Progenitor cell of endocrine pancreas (in vitro differentiated cells): ENCODE data around the gene PIK3AP1. TPM values are rescaled to one million over a fixed set of nuclear protein-coding genes. Genes with fewer than 3 reads are reported as not detected.

Source experiments
- DNase-seq: peaks from one replicate; pipeline ENCODE4 v3.0.0; 2021; ENCODE audit warnings: low spot score; ENCODE audit not compliant: unreplicated experiment
- H3K27ac Mint-ChIP-seq: 2 replicates; pipeline ENCODE4 v1.8.0; 2021; ENCODE audit warnings: mild to moderate bottlenecking, moderate library complexity, mixed read lengths
- H3K27me3 Mint-ChIP-seq: 2 replicates; pipeline ENCODE4 v1.8.0; 2021; ENCODE audit warnings: mixed read lengths
- H3K36me3 Mint-ChIP-seq: 2 replicates; pipeline ENCODE4 v1.8.0; 2022; ENCODE audit warnings: mixed read lengths; ENCODE audit not compliant: insufficient read depth
- H3K4me1 Mint-ChIP-seq: 2 replicates; pipeline ENCODE4 v1.8.0; 2021; ENCODE audit warnings: low read depth, mixed read lengths
- H3K4me3 Mint-ChIP-seq: 2 replicates; pipeline ENCODE4 v1.8.0; 2021; ENCODE audit warnings: low read depth, mild to moderate bottlenecking, moderate library complexity, mixed read lengths
- H3K9me3 Mint-ChIP-seq: 2 replicates; pipeline ENCODE4 v1.8.0; 2021; ENCODE audit warnings: low read depth, mixed read lengths
- total RNA-seq: library from RNA; stranded (reverse); gene quantifications from 2 replicates; pipeline ENCODE4 v1.2.1, GENCODE V29; 2021
- TF ChIP-seq, protein P1 (sequence below): fragments of 200-600 bp; sonication (generic); IDR thresholded peaks from one replicate; pipeline ENCODE4 v1.5.0; 2021; ENCODE audit warnings: antibody characterized with exemption, mild to moderate bottlenecking; ENCODE audit not compliant: unreplicated experiment

The PIK3AP1 gene
- total RNA-seq, 1 donor from 2014 or later, result 40.0 TPM

DNA sequence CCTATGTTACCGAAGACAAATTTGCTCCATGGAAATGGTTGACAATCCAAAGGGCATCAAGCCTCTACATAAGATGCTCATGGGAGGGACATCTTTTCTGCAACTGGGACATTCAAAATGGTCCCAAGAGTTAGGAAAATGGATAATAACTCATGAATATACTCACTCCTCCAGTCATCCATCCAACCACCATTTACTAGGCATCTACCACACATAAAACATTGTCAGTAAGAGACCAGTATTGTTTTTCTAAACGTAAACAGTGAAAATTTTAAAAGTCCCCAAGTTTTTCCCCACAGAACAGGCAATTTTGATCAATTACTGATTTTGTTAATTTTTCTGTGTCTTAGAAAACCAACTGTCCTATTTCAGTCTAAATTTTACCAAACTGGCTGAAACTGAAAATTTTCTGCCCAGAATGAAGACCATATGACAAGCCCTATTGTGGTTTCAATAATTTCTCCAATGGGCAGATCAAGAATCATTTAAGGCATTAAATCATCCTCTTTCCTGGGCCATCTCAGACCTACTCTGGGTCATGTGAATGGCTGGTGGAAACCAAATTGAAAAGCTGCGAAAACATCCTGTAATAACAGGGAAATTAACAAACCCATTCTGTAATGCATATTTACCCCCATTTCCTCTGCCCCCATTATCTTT lies 24.2 kb downstream of the PIK3AP1 start:
- H3K4me1 Mint-ChIP-seq, result no peaks in the 10 kb centered on the region
- H3K4me3 Mint-ChIP-seq, result no peak overlapping the region
- H3K27ac Mint-ChIP-seq, result no peak overlapping the region
- H3K27me3 Mint-ChIP-seq, result no peaks in the 10 kb centered on the region
- H3K9me3 Mint-ChIP-seq, result no peaks in the 10 kb centered on the region
- DNase-seq, result no peak
- peaks cover 7% of the 10 kb centered on the region for H3K36me3 Mint-ChIP-seq
- TF ChIP-seq, protein P1, sequence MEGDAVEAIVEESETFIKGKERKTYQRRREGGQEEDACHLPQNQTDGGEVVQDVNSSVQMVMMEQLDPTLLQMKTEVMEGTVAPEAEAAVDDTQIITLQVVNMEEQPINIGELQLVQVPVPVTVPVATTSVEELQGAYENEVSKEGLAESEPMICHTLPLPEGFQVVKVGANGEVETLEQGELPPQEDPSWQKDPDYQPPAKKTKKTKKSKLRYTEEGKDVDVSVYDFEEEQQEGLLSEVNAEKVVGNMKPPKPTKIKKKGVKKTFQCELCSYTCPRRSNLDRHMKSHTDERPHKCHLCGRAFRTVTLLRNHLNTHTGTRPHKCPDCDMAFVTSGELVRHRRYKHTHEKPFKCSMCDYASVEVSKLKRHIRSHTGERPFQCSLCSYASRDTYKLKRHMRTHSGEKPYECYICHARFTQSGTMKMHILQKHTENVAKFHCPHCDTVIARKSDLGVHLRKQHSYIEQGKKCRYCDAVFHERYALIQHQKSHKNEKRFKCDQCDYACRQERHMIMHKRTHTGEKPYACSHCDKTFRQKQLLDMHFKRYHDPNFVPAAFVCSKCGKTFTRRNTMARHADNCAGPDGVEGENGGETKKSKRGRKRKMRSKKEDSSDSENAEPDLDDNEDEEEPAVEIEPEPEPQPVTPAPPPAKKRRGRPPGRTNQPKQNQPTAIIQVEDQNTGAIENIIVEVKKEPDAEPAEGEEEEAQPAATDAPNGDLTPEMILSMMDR, result no peak

DNA sequence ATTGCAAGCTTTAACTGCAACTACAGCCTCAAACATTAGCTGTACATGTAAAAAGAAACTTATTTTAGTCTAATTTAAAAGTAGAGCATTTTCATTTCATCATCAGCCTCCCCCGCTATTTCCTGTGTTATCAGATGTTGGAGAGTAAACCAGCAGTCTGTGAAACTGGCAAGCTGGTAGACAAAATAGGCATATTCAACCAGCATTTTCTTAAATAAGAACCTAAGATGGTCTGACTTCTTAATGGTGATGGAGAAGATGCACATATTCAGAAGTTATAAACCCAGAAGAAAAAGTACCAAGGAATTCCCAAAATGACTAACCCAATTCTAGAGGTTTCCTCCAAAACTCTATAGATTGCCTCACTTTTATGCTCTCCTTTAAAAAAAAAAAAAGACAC lies 24.9 kb downstream of the PIK3AP1 start:
- Mint-ChIP-seq H3K36me3 (peaks cover 7% of the 10 kb centered on the region), H3K4me1 (no peaks in the 10 kb centered on the region), H3K27ac (no peak overlapping the region), H3K9me3 (no peaks in the 10 kb centered on the region), H3K4me3 (no peak overlapping the region), H3K27me3 (no peaks in the 10 kb centered on the region)
- TF ChIP-seq, protein P1, result no peak
- no peak for DNase-seq

DNA sequence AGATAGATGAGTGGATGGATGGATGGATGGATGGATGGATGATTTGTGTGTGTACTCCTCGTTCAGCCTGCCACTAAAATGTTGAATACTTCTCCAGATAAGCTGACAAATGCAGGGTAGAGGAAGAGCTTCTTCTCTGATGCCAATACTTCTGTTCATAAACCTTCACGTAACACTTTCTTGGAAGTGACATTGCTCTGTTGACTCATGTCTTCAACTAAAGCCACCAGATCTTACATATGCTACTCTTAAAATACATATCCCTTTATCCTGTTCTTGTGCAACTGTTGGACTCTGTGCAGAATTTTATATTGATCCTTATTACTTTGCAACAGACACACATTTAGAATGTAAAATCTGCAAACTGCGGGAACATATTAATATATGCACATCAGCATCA lies 26.9 kb downstream of the PIK3AP1 start:
- H3K27me3 Mint-ChIP-seq, result no peaks in the 10 kb centered on the region
- DNase-seq, result no peak
- H3K4me1 Mint-ChIP-seq, result no peaks in the 10 kb centered on the region
- no peak overlapping the region for H3K4me3 Mint-ChIP-seq
- TF ChIP-seq, protein P1, result no peak
- H3K36me3 Mint-ChIP-seq, result peaks cover 6% of the 10 kb centered on the region
- H3K9me3 Mint-ChIP-seq, result no peaks in the 10 kb centered on the region
- H3K27ac Mint-ChIP-seq, result no peak overlapping the region

DNA sequence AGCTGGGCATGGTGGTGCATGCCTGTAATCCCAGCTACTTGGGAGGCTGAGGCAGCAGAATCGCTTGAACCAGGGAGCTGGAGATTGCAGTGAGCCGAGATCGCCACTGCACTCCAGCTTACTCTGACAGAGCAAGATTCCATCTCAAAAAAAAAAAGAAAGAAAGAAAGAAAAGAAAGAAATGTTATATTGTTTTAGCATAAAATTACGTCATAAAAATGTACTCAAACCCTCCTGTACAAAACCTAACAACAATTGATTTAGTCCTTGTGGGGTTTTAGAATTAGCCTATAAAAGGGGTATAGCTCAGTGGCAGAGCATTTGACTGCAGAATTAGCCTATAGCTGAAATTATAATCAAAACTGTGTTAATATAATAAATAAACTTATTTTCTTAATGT lies 27.9 kb downstream of the PIK3AP1 start:
- Mint-ChIP-seq H3K27ac (no peak overlapping the region), H3K9me3 (no peaks in the 10 kb centered on the region), H3K4me3 (no peak overlapping the region), H3K36me3 (peaks cover 7% of the 10 kb centered on the region), H3K4me1 (peaks cover 1% of the 10 kb centered on the region), H3K27me3 (no peaks in the 10 kb centered on the region)
- DNase-seq, result no peak
- TF ChIP-seq, protein P1, result no peak

DNA sequence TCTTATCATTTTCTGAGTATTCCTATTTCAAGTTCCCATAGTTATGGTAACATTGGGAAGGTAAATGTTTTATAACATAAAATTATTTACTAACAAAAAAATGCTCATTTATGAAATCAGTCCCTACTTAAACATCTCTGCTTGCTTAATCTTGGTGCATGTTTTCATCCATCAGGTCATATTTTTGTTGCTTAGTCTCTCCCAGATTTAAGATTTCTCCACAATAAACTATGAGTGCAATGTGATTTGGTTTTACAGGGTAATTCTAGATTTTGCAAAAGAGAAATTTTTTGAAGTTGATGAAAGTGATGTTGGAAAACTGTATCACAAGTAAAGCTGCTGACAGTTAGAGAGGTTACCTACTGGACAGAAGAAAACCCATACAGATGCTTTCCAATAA lies 28.6 kb downstream of the PIK3AP1 start:
- no peak for DNase-seq
- TF ChIP-seq, protein P1, result no peak
- no peak overlapping the region for H3K27ac Mint-ChIP-seq
- H3K4me3 Mint-ChIP-seq, result no peak overlapping the region
- H3K36me3 Mint-ChIP-seq, result peaks cover 8% of the 10 kb centered on the region
- H3K27me3 Mint-ChIP-seq, result no peaks in the 10 kb centered on the region
- no peaks in the 10 kb centered on the region for H3K9me3 Mint-ChIP-seq
- H3K4me1 Mint-ChIP-seq, result peaks cover 1% of the 10 kb centered on the region
